SK-N-SH (cell line): ENCODE results near the gene TXNDC12.

Source experiments
- EP300 ChIP-seq, 2 experiments: IDR thresholded peaks; 2 replicates each; pipeline versions ENCODE4 v1.4.0 to v1.6.1; 2012; ENCODE audit warnings: borderline replicate concordance in 1 of 2, low read depth in 1 of 2, low read length in 1 of 2
- EZH2phosphoT487 ChIP-seq: fragments of 200-600 bp; sonication (generic); IDR thresholded peaks from 2 replicates; pipeline ENCODE4 v1.6.1; 2017; ENCODE audit warnings: low read depth, mixed run types, mild to moderate bottlenecking, antibody characterized with exemption, moderate library complexity, borderline replicate concordance
- GABPA ChIP-seq: IDR thresholded peaks from 2 replicates; pipeline ENCODE4 v1.4.0; 2012; ENCODE audit warnings: low read depth, mild to moderate bottlenecking
- NFIC ChIP-seq: IDR thresholded peaks from 2 replicates; pipeline ENCODE4 v1.4.0; 2012; ENCODE audit warnings: borderline replicate concordance
- POLR2AphosphoS5 ChIP-seq: IDR thresholded peaks from 2 replicates; pipeline ENCODE4 v1.6.1; 2012; ENCODE audit warnings: low read depth, low read length
- RAD21 ChIP-seq: IDR thresholded peaks from 2 replicates; pipeline ENCODE4 v1.6.1; 2012; ENCODE audit warnings: mild to moderate bottlenecking, low read length
- RCOR1 ChIP-seq: fragments of 150-350 bp; IDR thresholded peaks from 2 replicates; pipeline ENCODE4 v1.6.1; 2017; ENCODE audit warnings: antibody characterized with exemption, low read length
- RFX5 ChIP-seq: IDR thresholded peaks from 2 replicates; pipeline ENCODE4 v1.6.1; 2012; ENCODE audit warnings: mild to moderate bottlenecking, improper control_type of control experiment, low read length
- SMC3 ChIP-seq: IDR thresholded peaks from 2 replicates; pipeline ENCODE4 v1.6.1; 2012; ENCODE audit warnings: low read depth, low read length, improper control_type of control experiment
- TAF1 ChIP-seq: IDR thresholded peaks from 2 replicates; pipeline ENCODE4 v1.6.1; 2012; ENCODE audit warnings: low read depth, mild to moderate bottlenecking, low read length, moderate library complexity, borderline replicate concordance
- YY1 ChIP-seq: IDR thresholded peaks from 2 replicates; pipeline ENCODE4 v1.4.0; 2012; ENCODE audit warnings: low read depth, mild to moderate bottlenecking
- TF ChIP-seq, protein P1 (sequence below): fragments of 200-600 bp; sonication (generic); IDR thresholded peaks from 2 replicates; pipeline ENCODE4 v1.6.1; 2017; ENCODE audit warnings: antibody characterized with exemption, mild to moderate bottlenecking, moderate library complexity
- TF ChIP-seq, protein P2 (sequence below): IDR thresholded peaks from 2 replicates; pipeline ENCODE4; 2012
- TF ChIP-seq, protein P3 (sequence below): IDR thresholded peaks from 2 replicates; pipeline ENCODE4 v1.6.1; 2012; ENCODE audit warnings: mild to moderate bottlenecking, low read depth, low read length, moderate library complexity

DNA sequence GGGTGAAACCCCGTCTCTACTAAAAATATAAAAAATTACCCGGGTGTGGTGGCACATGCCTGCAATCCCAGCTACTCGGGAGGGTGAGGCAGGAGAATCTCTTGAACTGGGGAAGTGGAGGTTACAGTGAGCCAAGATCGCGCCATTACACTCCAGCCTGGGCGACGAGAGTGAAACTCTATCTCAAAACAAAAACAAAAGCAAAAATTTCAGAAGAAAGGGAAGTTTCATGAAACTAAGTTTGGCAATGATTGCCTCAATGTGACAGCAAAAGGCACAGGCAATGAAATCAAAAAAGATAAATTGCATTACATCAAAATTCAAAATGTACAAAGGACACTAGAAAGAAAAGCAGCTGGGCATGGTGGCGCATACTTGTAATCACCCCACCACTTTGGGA lies 41.2 kb upstream of the TXNDC12 start:
- TF ChIP-seq SMC3 (no peak), TAF1 (no peak), RFX5 (no peak), EP300 (IDR thresholded peaks at IDR 0.05; ENCODE audit: borderline replicate concordance in 1 of 2, low read depth in 1 of 2, low read length in 1 of 2) (no peak), GABPA (no peak), POLR2AphosphoS5 (no peak), RAD21 (no peak), YY1 (no peak), NFIC (no peak), RCOR1 (no peak), EZH2phosphoT487 (no peak)
- TF ChIP-seq, protein P1, sequence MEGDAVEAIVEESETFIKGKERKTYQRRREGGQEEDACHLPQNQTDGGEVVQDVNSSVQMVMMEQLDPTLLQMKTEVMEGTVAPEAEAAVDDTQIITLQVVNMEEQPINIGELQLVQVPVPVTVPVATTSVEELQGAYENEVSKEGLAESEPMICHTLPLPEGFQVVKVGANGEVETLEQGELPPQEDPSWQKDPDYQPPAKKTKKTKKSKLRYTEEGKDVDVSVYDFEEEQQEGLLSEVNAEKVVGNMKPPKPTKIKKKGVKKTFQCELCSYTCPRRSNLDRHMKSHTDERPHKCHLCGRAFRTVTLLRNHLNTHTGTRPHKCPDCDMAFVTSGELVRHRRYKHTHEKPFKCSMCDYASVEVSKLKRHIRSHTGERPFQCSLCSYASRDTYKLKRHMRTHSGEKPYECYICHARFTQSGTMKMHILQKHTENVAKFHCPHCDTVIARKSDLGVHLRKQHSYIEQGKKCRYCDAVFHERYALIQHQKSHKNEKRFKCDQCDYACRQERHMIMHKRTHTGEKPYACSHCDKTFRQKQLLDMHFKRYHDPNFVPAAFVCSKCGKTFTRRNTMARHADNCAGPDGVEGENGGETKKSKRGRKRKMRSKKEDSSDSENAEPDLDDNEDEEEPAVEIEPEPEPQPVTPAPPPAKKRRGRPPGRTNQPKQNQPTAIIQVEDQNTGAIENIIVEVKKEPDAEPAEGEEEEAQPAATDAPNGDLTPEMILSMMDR, result no peak
- TF ChIP-seq, protein P2, sequence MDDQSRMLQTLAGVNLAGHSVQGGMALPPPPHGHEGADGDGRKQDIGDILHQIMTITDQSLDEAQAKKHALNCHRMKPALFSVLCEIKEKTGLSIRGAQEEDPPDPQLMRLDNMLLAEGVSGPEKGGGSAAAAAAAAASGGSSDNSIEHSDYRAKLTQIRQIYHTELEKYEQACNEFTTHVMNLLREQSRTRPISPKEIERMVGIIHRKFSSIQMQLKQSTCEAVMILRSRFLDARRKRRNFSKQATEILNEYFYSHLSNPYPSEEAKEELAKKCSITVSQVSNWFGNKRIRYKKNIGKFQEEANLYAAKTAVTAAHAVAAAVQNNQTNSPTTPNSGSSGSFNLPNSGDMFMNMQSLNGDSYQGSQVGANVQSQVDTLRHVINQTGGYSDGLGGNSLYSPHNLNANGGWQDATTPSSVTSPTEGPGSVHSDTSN, result no peak
- TF ChIP-seq, protein P3, sequence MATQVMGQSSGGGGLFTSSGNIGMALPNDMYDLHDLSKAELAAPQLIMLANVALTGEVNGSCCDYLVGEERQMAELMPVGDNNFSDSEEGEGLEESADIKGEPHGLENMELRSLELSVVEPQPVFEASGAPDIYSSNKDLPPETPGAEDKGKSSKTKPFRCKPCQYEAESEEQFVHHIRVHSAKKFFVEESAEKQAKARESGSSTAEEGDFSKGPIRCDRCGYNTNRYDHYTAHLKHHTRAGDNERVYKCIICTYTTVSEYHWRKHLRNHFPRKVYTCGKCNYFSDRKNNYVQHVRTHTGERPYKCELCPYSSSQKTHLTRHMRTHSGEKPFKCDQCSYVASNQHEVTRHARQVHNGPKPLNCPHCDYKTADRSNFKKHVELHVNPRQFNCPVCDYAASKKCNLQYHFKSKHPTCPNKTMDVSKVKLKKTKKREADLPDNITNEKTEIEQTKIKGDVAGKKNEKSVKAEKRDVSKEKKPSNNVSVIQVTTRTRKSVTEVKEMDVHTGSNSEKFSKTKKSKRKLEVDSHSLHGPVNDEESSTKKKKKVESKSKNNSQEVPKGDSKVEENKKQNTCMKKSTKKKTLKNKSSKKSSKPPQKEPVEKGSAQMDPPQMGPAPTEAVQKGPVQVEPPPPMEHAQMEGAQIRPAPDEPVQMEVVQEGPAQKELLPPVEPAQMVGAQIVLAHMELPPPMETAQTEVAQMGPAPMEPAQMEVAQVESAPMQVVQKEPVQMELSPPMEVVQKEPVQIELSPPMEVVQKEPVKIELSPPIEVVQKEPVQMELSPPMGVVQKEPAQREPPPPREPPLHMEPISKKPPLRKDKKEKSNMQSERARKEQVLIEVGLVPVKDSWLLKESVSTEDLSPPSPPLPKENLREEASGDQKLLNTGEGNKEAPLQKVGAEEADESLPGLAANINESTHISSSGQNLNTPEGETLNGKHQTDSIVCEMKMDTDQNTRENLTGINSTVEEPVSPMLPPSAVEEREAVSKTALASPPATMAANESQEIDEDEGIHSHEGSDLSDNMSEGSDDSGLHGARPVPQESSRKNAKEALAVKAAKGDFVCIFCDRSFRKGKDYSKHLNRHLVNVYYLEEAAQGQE, result no peak
